ENCODE data around the gene MGA. TPM values are rescaled to one million over a fixed set of nuclear protein-coding genes. Genes with fewer than 3 reads are reported as not detected.

MGA gene
- total and polyA plus RNA-seq, 2 donors (not counting 3 experiments of a cell fraction or from before 2014, with no cell fraction given): 4.1 to 36.5 TPM

DNA sequence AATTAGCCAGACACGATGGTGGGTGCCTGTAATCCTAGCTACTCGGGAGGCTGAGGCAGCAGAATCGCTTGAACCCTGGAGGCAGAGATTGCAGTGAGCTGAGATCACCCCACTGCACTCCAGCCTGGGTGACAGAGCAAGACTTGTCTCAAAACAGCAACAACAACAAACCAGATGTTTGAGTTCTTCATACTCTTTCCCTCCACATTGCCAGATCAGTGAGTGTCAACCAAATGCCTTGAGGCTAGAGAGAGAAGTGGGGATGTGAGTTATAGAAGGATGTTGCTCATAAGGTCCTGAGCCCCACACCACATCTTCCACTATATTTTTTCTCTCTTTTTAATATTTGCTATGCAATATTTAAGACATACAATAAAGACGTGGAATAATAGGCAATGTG lies 133.9 kb downstream of the MGA start:
- Histone ChIP-seq H3K9me1 (replicated peaks; ENCODE audit: control insufficient read depth, extremely low read depth, insufficient read depth, low read length) (no peaks in the 10 kb centered on the region), H3K4me1 (ENCODE audit: control insufficient read depth, extremely low read depth, insufficient read depth, low read length) (peaks cover 61% of the 10 kb centered on the region), H3K9me3 (replicated peaks; ENCODE audit: control insufficient read depth, insufficient read depth, low read length) (no peaks in the 10 kb centered on the region), H3K79me2 (ENCODE audit: control insufficient read depth, insufficient read depth, low read length) (peaks cover 56% of the 10 kb centered on the region), H2AFZ (ENCODE audit: low read depth, low read length) (no peak overlapping the region), H3K27me3 (ENCODE audit: control insufficient read depth in 2 of 2, insufficient read depth in 2 of 2, low read length in 2 of 2) (no peaks in the 10 kb centered on the region), H3K36me3 (ENCODE audit: control insufficient read depth in 2 of 2, extremely low read depth in 1 of 2, insufficient read depth in 2 of 2, low read length in 2 of 2) (no peaks in the 10 kb centered on the region), H3K4me2 (ENCODE audit: insufficient read depth, low read length) (no peak overlapping the region), H3K4me3 (replicated peaks in 1 of 3; ENCODE audit: insufficient read depth in 1 of 3, low read depth in 1 of 3, low read length in 3 of 3) (no peak overlapping the region), H4K20me1 (replicated peaks; ENCODE audit: control insufficient read depth, extremely low read depth, insufficient read depth, low read length) (no peaks in the 10 kb centered on the region), H3K27ac (ENCODE audit: insufficient read depth, low read depth, low read length) (no peak overlapping the region), H3K9ac (replicated peaks; ENCODE audit: extremely low read depth, insufficient read depth, low read length) (no peak overlapping the region)
- POLR2A ChIA-PET: interaction anchor here (0.7 kb wide), 1 partner anchor 14 kb away, joined by 3 read pairs; no protein-coding TSS in a partner anchor
- dilution Hi-C loops (cut with MboI; ENCODE audit: extremely low pct_ligation_motif_present, low sequenced_read_pairs): no loop called here
- intact Hi-C loops (cut with micrococcal nuclease): no loop called here
- CTCF ChIA-PET: interaction anchor here (1.0 to 10.8 kb wide), 4 partner anchors 12 to 18 kb away, joined by 4 to 219 read pairs (median 14); partner anchors contain the start of gene MAPKBP1
- no TSS peak for BruUV-seq (replicated peaks)
- no peak for FAIRE-seq
- TF ChIP-seq MYC (IDR thresholded peaks at IDR 0.05; ENCODE audit: low read depth, low read length) (no peak), EZH2 (IDR thresholded peaks at IDR 0.05; ENCODE audit: borderline replicate concordance, low read depth, low read length, severe bottlenecking) (no peak), JUN (IDR thresholded peaks at IDR 0.05; ENCODE audit: borderline replicate concordance, insufficient read depth, insufficient read length, low read depth) (no peak), POLR2AphosphoS5 (IDR thresholded peaks at IDR 0.05; ENCODE audit: insufficient read depth, low read depth, low read length) (no peak), FOS (IDR thresholded peaks at IDR 0.05; ENCODE audit: borderline replicate concordance, insufficient read depth, low read length) (no peak), POLR2A (IDR thresholded peaks at IDR 0.05; ENCODE audit: low read depth, low read length) (no peak), GATA2 (IDR thresholded peaks at IDR 0.05; ENCODE audit: insufficient read depth, insufficient read length, low read depth, low read length) (no peak)
- TF ChIP-seq, protein P1, sequence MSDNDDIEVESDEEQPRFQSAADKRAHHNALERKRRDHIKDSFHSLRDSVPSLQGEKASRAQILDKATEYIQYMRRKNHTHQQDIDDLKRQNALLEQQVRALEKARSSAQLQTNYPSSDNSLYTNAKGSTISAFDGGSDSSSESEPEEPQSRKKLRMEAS (IDR thresholded peaks at IDR 0.05; ENCODE audit: insufficient read depth, insufficient read length): no peak
- TF ChIP-seq, protein P2, sequence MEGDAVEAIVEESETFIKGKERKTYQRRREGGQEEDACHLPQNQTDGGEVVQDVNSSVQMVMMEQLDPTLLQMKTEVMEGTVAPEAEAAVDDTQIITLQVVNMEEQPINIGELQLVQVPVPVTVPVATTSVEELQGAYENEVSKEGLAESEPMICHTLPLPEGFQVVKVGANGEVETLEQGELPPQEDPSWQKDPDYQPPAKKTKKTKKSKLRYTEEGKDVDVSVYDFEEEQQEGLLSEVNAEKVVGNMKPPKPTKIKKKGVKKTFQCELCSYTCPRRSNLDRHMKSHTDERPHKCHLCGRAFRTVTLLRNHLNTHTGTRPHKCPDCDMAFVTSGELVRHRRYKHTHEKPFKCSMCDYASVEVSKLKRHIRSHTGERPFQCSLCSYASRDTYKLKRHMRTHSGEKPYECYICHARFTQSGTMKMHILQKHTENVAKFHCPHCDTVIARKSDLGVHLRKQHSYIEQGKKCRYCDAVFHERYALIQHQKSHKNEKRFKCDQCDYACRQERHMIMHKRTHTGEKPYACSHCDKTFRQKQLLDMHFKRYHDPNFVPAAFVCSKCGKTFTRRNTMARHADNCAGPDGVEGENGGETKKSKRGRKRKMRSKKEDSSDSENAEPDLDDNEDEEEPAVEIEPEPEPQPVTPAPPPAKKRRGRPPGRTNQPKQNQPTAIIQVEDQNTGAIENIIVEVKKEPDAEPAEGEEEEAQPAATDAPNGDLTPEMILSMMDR (IDR thresholded peaks at IDR 0.05; ENCODE audit: extremely low read depth in 1 of 2, insufficient read depth in 1 of 2, low read depth in 1 of 2, low read length in 2 of 2): no peak
- no peak for DNase-seq (ENCODE audit: low read depth, low spot score)

Measured in endothelial cell of umbilical vein (primary cell).